GM21390 (cell line): ENCODE measurements around the gene GAD2.

Experiments
- ATAC-seq: cut with Tn5 transposase; IDR thresholded peaks from one replicate; pipeline ENCODE4 v1.9.1; 2021; ENCODE audit not compliant: unreplicated experiment

GAD2 gene

DNA sequence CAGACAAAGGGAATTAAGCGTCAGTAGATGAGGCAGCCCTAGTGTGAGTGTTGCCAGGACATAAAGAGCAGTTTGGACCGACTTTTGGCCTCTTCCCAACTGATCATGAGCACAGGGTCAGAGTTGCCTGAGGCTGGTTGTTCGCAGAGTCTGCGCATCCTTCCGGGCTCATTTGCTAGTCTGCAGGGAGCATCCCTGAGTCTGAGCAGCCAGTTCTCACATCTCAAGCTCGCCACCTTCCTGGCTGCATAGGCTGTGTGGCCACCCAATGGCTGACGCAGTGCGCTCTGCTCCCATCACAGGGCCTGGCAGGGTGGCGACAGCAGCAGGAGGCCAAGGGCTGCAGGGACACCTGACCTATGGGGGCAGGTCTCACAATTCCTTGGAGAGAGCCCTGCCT is 5.0 kb downstream of the GAD2 start:
- ATAC-seq = no peak

GRCh38 chr10:26222563-26222962 is 6.0 kb downstream of the GAD2 start:
- no peak for ATAC-seq

DNA sequence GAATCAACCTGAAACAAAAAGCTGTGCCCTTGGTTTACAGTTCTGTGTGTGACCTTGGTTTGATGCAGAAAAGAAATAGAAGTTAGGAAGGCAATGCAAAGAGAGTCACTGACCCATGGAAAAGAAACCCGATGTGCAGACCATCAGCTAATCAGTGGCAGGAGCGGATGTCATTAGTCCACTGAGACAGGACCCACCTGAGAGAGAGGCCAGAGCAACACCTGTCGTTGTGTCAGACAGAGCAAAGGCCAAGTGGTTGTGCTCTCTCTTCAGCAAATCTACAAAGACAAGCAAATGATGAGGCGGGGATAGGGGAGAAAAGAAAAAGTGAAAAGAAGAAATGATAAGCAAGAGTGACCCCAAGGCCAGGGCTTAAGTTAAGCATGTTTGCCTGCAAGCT is 8.7 kb downstream of the GAD2 start:
- ATAC-seq = no peak

DNA sequence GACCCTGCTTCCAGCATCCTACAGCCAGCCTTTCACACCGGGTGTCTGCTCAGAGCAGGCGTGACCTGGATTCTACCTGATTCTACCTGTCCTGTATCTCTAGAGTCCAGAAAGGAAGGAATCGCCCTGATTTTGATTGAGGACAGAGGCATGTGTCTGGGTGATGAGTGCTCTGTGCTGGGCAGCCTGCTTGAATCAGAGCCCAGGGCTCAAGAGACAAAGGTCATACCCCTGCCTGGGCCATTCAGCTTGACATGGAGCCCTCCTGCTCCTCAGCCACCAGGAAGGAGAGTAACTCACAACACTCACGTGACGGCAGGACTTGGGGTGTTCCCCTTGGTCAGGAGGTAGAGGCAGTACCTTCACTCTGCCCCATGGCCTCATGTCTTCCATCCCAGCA is 11.2 kb downstream of the GAD2 start:
- ATAC-seq = no peak

- no peak for ATAC-seq
Measured at GRCh38 chr10:26232174-26232573, 15.6 kb downstream of the GAD2 start.

DNA sequence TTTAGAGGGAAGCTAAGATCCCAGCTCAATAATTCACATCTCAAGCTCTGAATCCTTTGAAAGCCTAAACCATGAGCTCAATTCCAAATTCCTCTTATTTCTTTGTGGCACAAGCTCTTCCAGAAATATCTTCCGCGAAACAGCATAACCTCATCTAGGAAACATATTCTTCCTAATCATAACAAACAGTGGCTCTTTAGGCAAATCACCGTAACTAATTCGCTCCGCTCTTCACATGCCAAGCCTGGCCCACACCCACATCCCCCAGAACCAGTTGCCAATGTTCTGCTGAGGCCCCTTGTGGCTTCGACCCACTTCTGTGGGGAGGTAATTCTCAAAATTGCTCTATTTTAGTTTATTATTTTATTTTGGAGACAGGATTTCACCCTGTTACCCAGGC is 19.2 kb downstream of the GAD2 start:
- ATAC-seq = no peak

DNA sequence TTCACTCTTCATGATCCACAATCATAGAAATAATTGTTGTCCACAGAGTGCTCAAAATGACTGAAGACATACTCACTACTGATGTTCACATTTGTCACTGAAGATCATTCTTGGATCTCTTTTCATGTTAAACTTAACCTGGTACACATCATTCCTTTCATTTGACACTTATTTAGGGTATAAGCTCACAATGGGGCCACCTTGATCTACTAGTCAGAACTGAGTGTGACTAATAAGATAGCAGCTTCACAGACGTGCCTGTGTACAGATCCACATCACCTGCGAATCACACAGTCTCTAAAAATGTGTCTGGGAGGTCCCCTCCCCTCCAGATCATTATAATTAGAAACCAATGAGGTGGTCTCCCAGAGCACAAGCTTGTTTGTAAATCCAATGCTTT is 21.8 kb downstream of the GAD2 start:
- ATAC-seq = no peak

DNA sequence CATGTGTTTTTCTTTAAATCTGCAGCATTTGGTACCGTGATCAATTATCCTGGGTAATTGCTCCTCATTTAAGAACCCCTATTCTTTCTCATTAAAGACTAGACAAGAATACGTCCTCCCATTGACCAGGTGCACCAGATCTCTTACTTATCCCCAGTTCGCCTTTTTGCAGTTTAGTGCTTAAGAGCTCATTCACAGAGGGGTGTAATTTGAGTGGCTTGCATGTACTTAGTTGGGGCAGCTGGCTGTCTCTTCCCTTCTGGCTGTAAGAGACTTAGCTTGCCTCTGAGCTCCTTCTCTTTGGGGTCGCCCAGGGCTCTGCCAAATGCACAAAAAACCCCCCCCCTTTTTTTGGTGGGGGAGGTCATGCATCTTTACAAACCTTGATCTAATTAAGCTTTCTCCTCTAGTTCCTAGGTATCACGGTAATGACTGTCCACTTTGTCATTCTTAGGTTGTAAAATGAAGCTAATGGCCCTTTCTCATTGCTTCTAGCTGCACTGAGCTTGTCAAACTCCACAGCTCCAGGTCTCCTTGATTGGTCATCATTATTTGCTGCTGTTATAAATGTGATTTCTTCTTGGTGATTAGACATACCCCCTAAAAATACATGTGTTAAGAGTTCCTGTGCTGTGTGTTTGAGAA is 26.3 kb downstream of the GAD2 start:
- ATAC-seq = no peak

DNA sequence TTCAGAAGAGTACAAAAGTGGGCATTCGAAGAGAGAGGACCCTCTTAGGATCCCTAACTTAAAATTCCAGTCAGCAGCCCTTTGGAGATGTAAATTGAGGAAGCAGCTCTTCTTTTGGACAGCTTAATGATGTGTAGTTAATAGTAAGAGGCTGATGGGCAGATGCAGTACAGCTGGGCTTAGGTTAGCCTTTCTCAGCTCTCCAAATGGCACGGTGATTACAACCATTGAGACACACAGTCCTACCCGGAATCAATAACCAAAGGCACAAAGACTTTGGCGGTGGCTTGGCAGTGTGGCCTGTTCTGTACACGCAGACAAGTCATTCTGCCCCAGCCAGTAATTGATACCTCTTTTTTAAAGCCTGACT is 26.8 kb downstream of the GAD2 start:
- no peak for ATAC-seq

DNA sequence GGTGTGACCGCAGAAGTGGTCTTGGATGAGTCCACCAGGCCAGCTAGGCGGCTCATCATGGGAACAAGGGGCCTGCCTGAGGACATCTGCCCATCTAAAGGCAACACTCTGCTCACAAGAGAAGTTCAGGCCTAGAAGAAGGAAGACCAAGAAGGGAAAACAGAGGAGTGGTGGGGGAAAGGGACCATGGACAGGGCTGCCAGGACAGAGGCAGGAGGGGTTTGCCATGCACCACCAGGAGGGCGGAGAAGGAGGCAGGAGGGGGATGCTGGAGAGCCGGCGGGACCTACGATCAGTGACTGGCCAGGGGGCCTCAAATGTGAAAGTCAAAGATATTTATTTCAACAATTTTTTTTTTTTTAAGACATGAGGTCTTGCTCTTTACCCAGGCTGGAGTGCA is 33.1 kb downstream of the GAD2 start:
- ATAC-seq = no peak

- ATAC-seq = no peak
Measured at GRCh38 chr10:26251925-26252324, 35.4 kb downstream of the GAD2 start.

- ATAC-seq = no peak
Measured at GRCh38 chr10:26254616-26255015, 38.0 kb downstream of the GAD2 start.

DNA sequence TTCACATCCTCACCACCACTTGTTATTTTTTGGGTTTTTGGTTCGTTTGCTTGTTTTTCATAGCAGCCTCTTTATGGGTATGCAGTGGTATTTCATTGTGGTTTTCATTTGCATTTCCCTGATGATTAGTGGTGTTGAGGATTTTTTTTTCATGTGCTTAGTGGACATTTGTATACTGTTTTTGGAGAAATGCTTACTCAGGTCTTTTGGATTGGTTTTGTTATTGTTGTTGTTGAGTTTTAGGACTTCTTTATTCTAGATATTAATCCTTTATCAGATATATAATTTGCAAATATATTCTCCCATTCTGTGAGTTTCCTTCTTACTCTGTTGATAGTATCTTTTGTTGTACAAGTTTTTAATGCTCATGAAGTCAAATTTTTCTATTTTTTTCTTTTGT is 42.8 kb downstream of the GAD2 start:
- ATAC-seq = no peak

DNA sequence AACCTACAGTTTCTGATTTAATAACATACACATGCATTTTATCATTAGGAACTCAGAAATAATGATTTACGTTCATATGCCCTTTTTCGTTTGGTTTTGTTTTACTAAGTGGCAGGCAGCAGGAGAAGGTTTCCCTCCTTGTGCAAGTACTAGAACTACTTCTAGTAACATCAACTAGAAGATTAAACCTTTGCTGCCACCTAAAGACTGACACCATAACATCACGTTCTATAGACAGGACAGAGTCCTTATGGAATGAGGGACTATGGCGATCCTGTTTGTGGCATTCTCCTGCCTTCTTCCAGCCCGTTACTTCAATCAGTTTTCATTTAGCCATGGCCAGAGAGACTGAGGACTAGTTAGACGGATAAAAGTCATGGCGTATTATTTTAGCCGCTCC is 53.2 kb downstream of the GAD2 start:
- no peak for ATAC-seq

DNA sequence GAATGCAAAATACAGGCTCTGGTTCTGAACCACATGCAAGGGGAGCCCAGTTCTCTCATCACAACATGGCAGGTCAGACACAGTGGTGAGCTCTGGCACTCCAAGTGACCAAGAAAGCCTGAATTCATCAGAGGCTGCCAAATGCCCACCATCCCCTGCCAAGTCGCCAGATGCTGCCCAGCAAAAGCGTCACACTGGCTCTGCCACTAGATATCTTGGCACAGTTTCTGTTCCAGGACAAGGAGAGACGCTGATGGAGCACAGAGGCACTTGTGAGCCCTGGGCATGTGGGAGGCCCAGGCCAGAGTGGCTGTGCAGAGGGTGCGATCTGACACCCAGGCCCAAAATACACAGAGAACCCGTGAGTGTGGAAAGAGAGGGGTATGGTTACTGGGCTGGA is 57.8 kb downstream of the GAD2 start:
- ATAC-seq = no peak

GRCh38 chr10:26278295-26278694 is 61.7 kb downstream of the GAD2 start:
- no peak for ATAC-seq

- no peak for ATAC-seq
Measured at GRCh38 chr10:26290236-26290635, 73.7 kb downstream of the GAD2 start.

- ATAC-seq = no peak
Measured at GRCh38 chr10:26291721-26292480, 75.3 kb downstream of the GAD2 start.

DNA sequence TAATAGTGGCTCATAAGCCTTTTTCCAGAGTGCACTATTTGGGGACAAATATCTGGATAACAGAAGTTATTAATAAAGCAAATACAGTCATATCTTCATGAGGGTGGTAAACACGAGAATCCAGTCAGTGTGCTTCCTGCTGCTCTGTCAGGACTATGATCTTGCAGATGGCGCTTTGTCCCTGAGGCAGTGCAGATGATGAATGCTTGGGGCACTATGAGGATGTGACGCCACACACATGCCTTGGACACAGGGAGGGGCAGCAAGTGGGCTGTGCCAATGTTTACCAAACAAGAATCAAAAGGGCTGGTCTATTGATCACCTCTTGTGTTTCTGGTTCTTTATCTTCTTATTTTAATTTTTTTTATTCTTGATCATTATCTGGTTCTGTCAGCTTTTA is 79.8 kb downstream of the GAD2 start:
- no peak for ATAC-seq

- no peak for ATAC-seq
Measured at GRCh38 chr10:26300001-26300400, 83.4 kb downstream of the GAD2 start.

DNA sequence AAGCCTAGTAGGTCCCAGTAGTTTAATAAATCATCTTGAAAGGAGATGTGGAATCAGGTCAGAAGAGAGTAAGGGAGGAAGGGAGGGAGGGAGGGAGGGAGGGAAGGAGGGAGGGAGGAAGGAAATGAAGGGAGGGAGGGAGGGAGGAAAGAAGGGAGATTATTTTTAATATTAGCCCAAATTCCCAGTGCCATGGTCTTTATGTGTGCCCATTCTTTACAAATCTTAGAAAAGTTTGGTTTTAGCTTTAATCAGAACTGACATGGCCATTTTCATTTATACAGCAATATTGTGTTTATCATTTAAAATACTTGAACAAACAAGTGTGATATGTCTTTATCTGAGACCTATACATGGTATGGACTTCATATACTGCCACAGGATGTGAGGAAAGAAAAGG is 86.8 kb downstream of the GAD2 start:
- no peak for ATAC-seq

DNA sequence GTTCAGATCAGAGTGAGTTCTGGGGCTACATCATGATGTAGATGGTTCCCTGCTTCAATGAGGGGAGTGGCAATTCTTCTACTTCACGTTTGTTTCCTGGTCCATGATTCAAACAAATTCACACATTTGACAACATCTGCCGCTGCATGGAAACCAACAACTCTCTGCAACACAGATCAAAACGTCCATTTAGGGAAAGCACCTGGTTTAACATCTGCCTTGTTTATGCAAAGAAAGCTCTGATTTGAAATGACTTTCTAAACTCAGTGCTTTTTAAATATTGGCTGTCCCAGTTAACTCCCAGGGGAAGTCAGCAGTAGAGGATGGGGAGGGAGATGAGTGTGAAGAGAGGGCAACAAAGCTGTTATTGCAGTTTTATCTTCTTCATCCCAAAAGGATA is 93.8 kb downstream of the GAD2 start:
- ATAC-seq = peak; percentile 57

GRCh38 chr10:26311383-26311940 is 94.9 kb downstream of the GAD2 start:
- no peak for ATAC-seq
